ENCODE measurements around the gene CCNL1. TPM values are rescaled to one million over a fixed set of nuclear protein-coding genes. Genes with fewer than 3 reads are reported as not detected.

CCNL1 gene
- polyA plus RNA-seq, 1 donor from 2014 or later: 186 TPM

GRCh38 chr3:157176934-157177333 is 17.0 kb upstream of the CCNL1 start:
- H3K4me3 ChIP-seq (ENCODE audit: low read length): no peak overlapping the region
- no peak overlapping the region for H3K9ac ChIP-seq (ENCODE audit: low read length)
- H2AFZ ChIP-seq (ENCODE audit: low read depth, low read length): no peak overlapping the region

GRCh38 chr3:157175691-157176507 is 16.0 kb upstream of the CCNL1 start:
- Histone ChIP-seq H3K79me2 (replicated peaks; ENCODE audit: insufficient read depth, low read length) (peaks cover 10% of the 10 kb centered on the region), H3K4me3 (ENCODE audit: low read length) (peak overlapping the region; percentile 71), H2AFZ (ENCODE audit: low read depth, low read length) (peak overlapping the region; percentile 52), H3K9ac (ENCODE audit: low read length) (peak overlapping the region; percentile 65), H3K9me3 (ENCODE audit: low read length) (no peaks in the 10 kb centered on the region), H3K36me3 (ENCODE audit: insufficient read depth, low read length) (no peaks in the 10 kb centered on the region), H3K9me2 (ENCODE audit: insufficient read depth, low read length) (no peaks in the 10 kb centered on the region), H3K27ac (ENCODE audit: low read length) (peak overlapping the region; percentile 73), H4K20me1 (ENCODE audit: insufficient read depth) (no peaks in the 10 kb centered on the region), H3F3A (ENCODE audit: insufficient read depth, low read length, poor library complexity, severe bottlenecking) (no peaks in the 10 kb centered on the region), H3K27me3 (ENCODE audit: insufficient read depth, low read depth, low read length) (no peaks in the 10 kb centered on the region), H3K4me2 (ENCODE audit: low read length) (peak overlapping the region; percentile 87)
- TF ChIP-seq REST (IDR thresholded peaks at IDR 0.05; ENCODE audit: borderline replicate concordance): no peak
- no peak for TF ChIP-seq SMC3 (conservative IDR thresholded peaks at IDR 0.05; ENCODE audit: poor library complexity)
- no peak for TF ChIP-seq TAF1 (IDR thresholded peaks at IDR 0.05; ENCODE audit: low read depth)
- TF ChIP-seq EZH2 (IDR thresholded peaks at IDR 0.05; ENCODE audit: borderline replicate concordance, insufficient read depth, low read length, poor library complexity, severe bottlenecking): no peak
- no peak for TF ChIP-seq EP300 (conservative IDR thresholded peaks at IDR 0.05; ENCODE audit: poor library complexity, severe bottlenecking)
- no peak for TF ChIP-seq RAD21 (conservative IDR thresholded peaks at IDR 0.05)
- no peak for TF ChIP-seq POLR2AphosphoS5 (IDR thresholded peaks at IDR 0.05)

More at GRCh38 chr3:157176934-157177333, 17.0 kb upstream of the CCNL1 start:
- Histone ChIP-seq H3K9me2 (ENCODE audit: insufficient read depth, low read length) (no peaks in the 10 kb centered on the region), H3K4me2 (ENCODE audit: low read length) (no peak overlapping the region), H3K27me3 (ENCODE audit: insufficient read depth, low read depth, low read length) (no peaks in the 10 kb centered on the region), H4K20me1 (ENCODE audit: insufficient read depth) (no peaks in the 10 kb centered on the region), H3K36me3 (ENCODE audit: insufficient read depth, low read length) (no peaks in the 10 kb centered on the region), H3K27ac (ENCODE audit: low read length) (no peak overlapping the region), H3F3A (ENCODE audit: insufficient read depth, low read length, poor library complexity, severe bottlenecking) (no peaks in the 10 kb centered on the region), H3K79me2 (replicated peaks; ENCODE audit: insufficient read depth, low read length) (peaks cover 10% of the 10 kb centered on the region), H3K9me3 (ENCODE audit: low read length) (no peaks in the 10 kb centered on the region)
- TF ChIP-seq REST (IDR thresholded peaks at IDR 0.05; ENCODE audit: borderline replicate concordance) (no peak), CTCF (IDR thresholded peaks at IDR 0.05; ENCODE audit: poor library complexity, severe bottlenecking) (no peak)
